H9 (cell line): Measurements from ENCODE around the gene SPINT2. TPM values are rescaled to one million over a fixed set of nuclear protein-coding genes. Genes with fewer than 3 reads are reported as not detected.
A peak's percentile ranks its signal among the peaks of the same experiment; 100 is the strongest.

Experiments
- DNase-seq: peaks from one replicate; pipeline ENCODE4 v3.0.0-alpha.2; 2017
- H2AFZ ChIP-seq: one replicate; pipeline ENCODE4 v1.6.1; 2013; ENCODE audit warnings: mild to moderate bottlenecking, low read length, control low read depth, moderate library complexity
- H2AK5ac ChIP-seq: 2 replicates; pipeline ENCODE4 v1.6.1; 2013; ENCODE audit warnings: low read length, control low read depth, mixed read lengths; ENCODE audit not compliant: insufficient read length
- H2BK120ac ChIP-seq: one replicate; pipeline ENCODE4 v1.6.1; 2013; ENCODE audit warnings: low read depth, mild to moderate bottlenecking, low read length, control low read depth, inconsistent platforms; ENCODE audit not compliant: poor library complexity, severe bottlenecking
- H2BK12ac ChIP-seq: 2 replicates; pipeline ENCODE4 v1.6.1; 2013; ENCODE audit warnings: low read length, control low read depth, mixed read lengths, low read depth; ENCODE audit not compliant: insufficient read length
- H2BK15ac ChIP-seq: 2 replicates; pipeline ENCODE4 v1.6.1; 2013; ENCODE audit warnings: low read depth, low read length, control low read depth
- H2BK20ac ChIP-seq: one replicate; pipeline ENCODE4 v1.6.1; 2013; ENCODE audit warnings: low read depth, mild to moderate bottlenecking, low read length, control low read depth, inconsistent platforms; ENCODE audit not compliant: poor library complexity, severe bottlenecking
- H2BK5ac ChIP-seq: 2 replicates; pipeline ENCODE4 v1.6.1; 2013; ENCODE audit warnings: low read length, control low read depth, mixed read lengths; ENCODE audit not compliant: insufficient read length
- H3K14ac ChIP-seq: 2 replicates; pipeline ENCODE4 v1.6.1; 2013; ENCODE audit warnings: low read length, control low read depth; ENCODE audit not compliant: insufficient read depth
- H3K18ac ChIP-seq: 2 replicates; pipeline ENCODE4 v1.6.1; 2013; ENCODE audit warnings: low read depth, mild to moderate bottlenecking, mixed read lengths, low read length, control low read depth; ENCODE audit not compliant: insufficient read length
- H3K23ac ChIP-seq: 2 replicates; pipeline ENCODE4 v1.6.1; 2013; ENCODE audit warnings: low read length, control low read depth, mixed read lengths, low read depth; ENCODE audit not compliant: insufficient read length
- H3K23me2 ChIP-seq: 2 replicates; pipeline ENCODE4 v1.6.1; 2013; ENCODE audit warnings: low read depth, mild to moderate bottlenecking, mixed read lengths, low read length, control low read depth; ENCODE audit not compliant: insufficient read length, poor library complexity, severe bottlenecking
- H3K27ac ChIP-seq: 2 replicates; pipeline ENCODE4 v1.5.1; 2013; ENCODE audit warnings: low read length, control low read depth, mixed read lengths, low read depth; ENCODE audit not compliant: insufficient read length
- H3K27me3 ChIP-seq: 2 replicates; pipeline ENCODE4 v1.6.1; 2013; ENCODE audit warnings: low read length, control low read depth, inconsistent platforms; ENCODE audit not compliant: insufficient read depth
- H3K4ac ChIP-seq: 2 replicates; pipeline ENCODE4 v1.6.1; 2013; ENCODE audit warnings: low read depth, mild to moderate bottlenecking, control low read depth, inconsistent platforms, low read length, moderate library complexity
- H3K4me1 ChIP-seq: 2 replicates; pipeline ENCODE4 v1.6.1; 2013; ENCODE audit warnings: low read length, control low read depth, inconsistent platforms; ENCODE audit not compliant: insufficient read depth
- H3K4me2 ChIP-seq: 2 replicates; pipeline ENCODE4 v1.6.1; 2013; ENCODE audit warnings: low read length, control low read depth, mixed read lengths; ENCODE audit not compliant: insufficient read length, insufficient read depth
- H3K56ac ChIP-seq: 2 replicates; pipeline ENCODE4 v1.6.1; 2013; ENCODE audit warnings: low read depth, mild to moderate bottlenecking, mixed read lengths, low read length, control low read depth; ENCODE audit not compliant: insufficient read length
- H3K79me1 ChIP-seq: 2 replicates; pipeline ENCODE4 v1.6.1; 2013; ENCODE audit warnings: low read depth, mild to moderate bottlenecking, moderate library complexity, low read length, control low read depth, inconsistent platforms; ENCODE audit not compliant: insufficient read depth, poor library complexity, severe bottlenecking
- H3K79me2 ChIP-seq: 2 replicates; pipeline ENCODE4 v1.6.1; 2013; ENCODE audit warnings: low read length, control low read depth, inconsistent platforms; ENCODE audit not compliant: insufficient read depth
- H3K9ac ChIP-seq: 2 replicates; pipeline ENCODE4 v1.6.1; 2013; ENCODE audit warnings: low read length, control low read depth, mixed read lengths; ENCODE audit not compliant: insufficient read length; ENCODE audit errors: extremely low read depth
- H3K9me3 ChIP-seq: one replicate; pipeline ENCODE4 v1.6.1; 2013; ENCODE audit warnings: low read depth, low read length, inconsistent platforms; ENCODE audit not compliant: control insufficient read depth
- H3T11ph ChIP-seq: one replicate; pipeline ENCODE4 v1.6.1; 2013; ENCODE audit warnings: mild to moderate bottlenecking, low read length, control low read depth, inconsistent platforms
- H4K20me1 ChIP-seq: one replicate; pipeline ENCODE4 v1.6.1; 2013; ENCODE audit not compliant: control insufficient read depth, insufficient read length, insufficient read depth
- H4K5ac ChIP-seq: 2 replicates; pipeline ENCODE4 v1.6.1; 2013; ENCODE audit warnings: low read depth, mild to moderate bottlenecking, mixed read lengths, low read length, control low read depth; ENCODE audit not compliant: insufficient read length
- H4K8ac ChIP-seq: replicated peaks from 2 replicates; pipeline ENCODE4 v1.6.1; 2013; ENCODE audit warnings: low read length, control low read depth, mixed read lengths, low read depth; ENCODE audit not compliant: insufficient read length
- H4K91ac ChIP-seq: 2 replicates; pipeline ENCODE4 v1.6.1; 2013; ENCODE audit warnings: low read depth, mild to moderate bottlenecking, moderate library complexity, mixed read lengths, low read length, control low read depth; ENCODE audit not compliant: insufficient read length
- H3K27ac Mint-ChIP-seq, 3 experiments: 2 replicates in 2 of 3; 3 replicates in 1 of 3; pipeline ENCODE4 v1.8.0; 2020 to 2021; ENCODE audit warnings: mixed read lengths in 3 of 3, mild to moderate bottlenecking in 1 of 3, moderate library complexity in 1 of 3
- H3K27me3 Mint-ChIP-seq: 2 replicates; pipeline ENCODE4 v1.8.0; 2021; ENCODE audit warnings: low read depth, mild to moderate bottlenecking, moderate library complexity, mixed read lengths
- H3K36me3 Mint-ChIP-seq, 3 experiments: 2 replicates in 2 of 3; 3 replicates in 1 of 3; pipeline ENCODE4 v1.8.0; 2020 to 2021; ENCODE audit warnings: low read depth in 3 of 3, mixed read lengths in 3 of 3; ENCODE audit not compliant: insufficient read depth in 1 of 3
- H3K4me1 Mint-ChIP-seq, 2 experiments: 2 replicates each; pipeline ENCODE4 v1.8.0; 2020; ENCODE audit warnings: mixed read lengths in 2 of 2
- H3K4me3 Mint-ChIP-seq, 2 experiments: 2 replicates in 1 of 2; 3 replicates in 1 of 2; pipeline ENCODE4 v1.8.0; 2020 to 2021; ENCODE audit warnings: mild to moderate bottlenecking in 2 of 2, mixed read lengths in 2 of 2, moderate library complexity in 1 of 2
- H3K9me3 Mint-ChIP-seq, 2 experiments: 2 replicates in 1 of 2; 3 replicates in 1 of 2; pipeline ENCODE4 v1.8.0; 2020; ENCODE audit warnings: mild to moderate bottlenecking in 2 of 2, mixed read lengths in 2 of 2, moderate library complexity in 1 of 2
- CTCF ChIP-seq: fragments of 200-600 bp; sonication (generic); conservative IDR thresholded peaks from 3 replicates; pipeline ENCODE4 v1.8.0; 2021; ENCODE audit warnings: antibody characterized with exemption, mild to moderate bottlenecking
- WGBS: extraction: QIAGEN DNeasy Blood & Tissue Kit; methylation state at CpG from one replicate; pipeline ENCODE4 v1.1.7; 2013; ENCODE audit warnings: missing lambda C conversion rate, low lambda C conversion rate, mixed read lengths; ENCODE audit not compliant: insufficient read length; ENCODE audit errors: extremely low coverage; 5-methylcytosine and 5-hydroxymethylcytosine counted together
- total RNA-seq: library from RNA; stranded (reverse); gene quantifications from 2 replicates; pipeline ENCODE4 v1.2.1, GENCODE V29; 2021

Gene SPINT2
- total RNA-seq, 1 experiment from 2014 or later = 283 TPM

- DNase-seq = no peak
- Mint-ChIP-seq H3K4me3 (no peak overlapping the region), H3K36me3 (peaks cover 37 to 70% (median 67%) of the 10 kb centered on the region in 3 experiments; a peak in 6 of 7 replicates), H3K4me1 (peaks cover under 1% of the 10 kb centered on the region in 2 experiments; a peak in 3 of 4 replicates), H3K9me3 (no peaks in the 10 kb centered on the region), H3K27me3 (no peaks in the 10 kb centered on the region), H3K27ac (peak overlapping the region in 1 of 3 experiments; percentile 57; a peak in 3 of 7 replicates)
- no peak overlapping the region for H2BK12ac ChIP-seq
- no peak overlapping the region for H2AK5ac ChIP-seq
- no peak overlapping the region for H3K4ac ChIP-seq
- H3K9me3 ChIP-seq = no peaks in the 10 kb centered on the region
- H3K4me2 ChIP-seq = no peak overlapping the region
- H4K20me1 ChIP-seq = no peaks in the 10 kb centered on the region
- no CpG with 5 or more reads among the region's 13 CpGs for WGBS
- H3K23ac ChIP-seq = no peak overlapping the region
- H4K91ac ChIP-seq = no peak overlapping the region
- H4K5ac ChIP-seq = no peak overlapping the region
- no peak overlapping the region for H2BK5ac ChIP-seq
- no peaks in the 10 kb centered on the region for H3K79me2 ChIP-seq
- H2BK120ac ChIP-seq = no peak overlapping the region
- no peak overlapping the region for H4K8ac ChIP-seq
- no peak overlapping the region for H3T11ph ChIP-seq
- no peak overlapping the region for H3K9ac ChIP-seq
- no peaks in the 10 kb centered on the region for H3K4me1 ChIP-seq
- H3K18ac ChIP-seq = no peak overlapping the region
- no peak overlapping the region for H3K56ac ChIP-seq
- no peak overlapping the region for H2BK15ac ChIP-seq
- no peaks in the 10 kb centered on the region for H3K27me3 ChIP-seq
- H3K27ac ChIP-seq = no peak overlapping the region
- no peak overlapping the region for H2AFZ ChIP-seq
- H3K23me2 ChIP-seq = no peaks in the 10 kb centered on the region
- TF ChIP-seq CTCF = no peak
- no peaks in the 10 kb centered on the region for H3K79me1 ChIP-seq
- no peak overlapping the region for H2BK20ac ChIP-seq
- no peak overlapping the region for H3K14ac ChIP-seq
Measured at GRCh38 chr19:38290631-38291147, 26.3 kb downstream of the SPINT2 start.
